HL-60 (cell line): Measurements from ENCODE around the gene SELENOW.

Experiments
- CTCF ChIP-seq: IDR thresholded peaks from one replicate; pipeline ENCODE4 v1.5.1; 2011; ENCODE audit warnings: low read length, control low read depth, inconsistent platforms; ENCODE audit not compliant: insufficient read depth
- GABPA ChIP-seq: IDR thresholded peaks from 2 replicates; pipeline ENCODE4 v1.6.1; 2012; ENCODE audit warnings: low read depth
- POLR2AphosphoS5 ChIP-seq: IDR thresholded peaks from 2 replicates; pipeline ENCODE4 v1.6.1; 2012; ENCODE audit warnings: low read depth
- REST ChIP-seq: IDR thresholded peaks from 2 replicates; pipeline ENCODE4 v1.6.1; 2012; ENCODE audit warnings: low read depth; ENCODE audit not compliant: insufficient replicate concordance
- SPI1 ChIP-seq: IDR thresholded peaks from 2 replicates; pipeline ENCODE4 v1.6.1; 2012; ENCODE audit warnings: low read depth, mild to moderate bottlenecking, borderline replicate concordance

- TF ChIP-seq CTCF, result no peak
- no peak for TF ChIP-seq REST
- no peak for TF ChIP-seq POLR2AphosphoS5
- TF ChIP-seq SPI1, result no peak
- TF ChIP-seq GABPA, result no peak
Observed at GRCh38 chr19:47729799-47730520, 48.5 kb upstream of the SELENOW start.
